PC-3 (cell line): ENCODE results near the gene TALDO1. TPM values are rescaled to one million over a fixed set of nuclear protein-coding genes. Genes with fewer than 3 reads are reported as not detected.

Experiments
- ATAC-seq: fragments of 200-7000 bp; cut with Tn5 transposase; 2 replicates; pipeline ENCODE4 v1.9.1; 2020; ENCODE audit warnings: mild to moderate bottlenecking, moderate library complexity
- BruUV-seq: library from RNA; stranded (reverse); fragments of 400-500 nt; replicated peaks from 2 replicates; lab custom pipeline; 2021; lab: Mats Ljungman, UMichigan
- CTCF ChIA-PET: fragments of 300-600 bp; sonication (Branson Sonifier 250); formaldehyde crosslinking; loops from one replicate; lab custom pipeline; 2022; ENCODE audit warnings: antibody characterized with exemption; lab: Charles Lee
- POLR2A ChIA-PET: fragments of 300-600 bp; sonication (Branson Sonifier 250); formaldehyde crosslinking; loops from one replicate; lab custom pipeline; 2022; ENCODE audit warnings: antibody characterized with exemption; ENCODE audit not compliant: unreplicated experiment; lab: Charles Lee
- DNase-seq: peaks from one replicate; pipeline ENCODE4 v3.0.0-alpha.2; 2015
- H2AFZ ChIP-seq: fragments of 300-600 bp; sonication (generic); 2 replicates; pipeline ENCODE4 v1.6.0; 2016; ENCODE audit warnings: antibody characterized with exemption, low read length
- H3F3A ChIP-seq: fragments of 300-600 bp; sonication (generic); one replicate; pipeline ENCODE4 v1.6.0; 2017; ENCODE audit warnings: antibody characterized with exemption, low read length, control low read depth, mild to moderate bottlenecking; ENCODE audit not compliant: unreplicated experiment
- H3K27ac ChIP-seq: fragments of 300-600 bp; sonication (generic); 2 replicates; pipeline ENCODE4 v1.5.1; 2016; ENCODE audit warnings: mild to moderate bottlenecking, low read length
- H3K27me3 ChIP-seq: fragments of 300-600 bp; sonication (generic); 2 replicates; pipeline ENCODE4 v1.6.1; 2016; ENCODE audit warnings: low read length, mixed read lengths
- H3K36me3 ChIP-seq: fragments of 300-600 bp; sonication (generic); 2 replicates; pipeline ENCODE4 v1.6.1; 2016; ENCODE audit warnings: low read depth, mixed run types, low read length, mixed read lengths
- H3K4me1 ChIP-seq: fragments of 300-600 bp; sonication (generic); 2 replicates; pipeline ENCODE4 v1.5.1; 2016; ENCODE audit warnings: low read length; ENCODE audit not compliant: insufficient read depth
- H3K4me2 ChIP-seq: fragments of 300-600 bp; sonication (generic); 2 replicates; pipeline ENCODE4 v1.6.0; 2016; ENCODE audit warnings: low read length
- H3K4me3 ChIP-seq: fragments of 300-600 bp; sonication (generic); 2 replicates; pipeline ENCODE4 v1.5.1; 2016; ENCODE audit warnings: mild to moderate bottlenecking, low read length, mixed read lengths
- H3K79me2 ChIP-seq: fragments of 300-600 bp; sonication (generic); 2 replicates; pipeline ENCODE4 v1.6.1; 2017; ENCODE audit warnings: low read length, mixed read lengths
- H3K9ac ChIP-seq: fragments of 300-600 bp; sonication (generic); 2 replicates; pipeline ENCODE4 v1.6.0; 2016; ENCODE audit warnings: mild to moderate bottlenecking, low read length
- H3K9me2 ChIP-seq: fragments of 300-600 bp; sonication (generic); replicated peaks from 2 replicates; pipeline ENCODE4 v1.6.1; 2016; ENCODE audit warnings: mixed run types, low read length, mixed read lengths
- H3K9me3 ChIP-seq: fragments of 300-600 bp; sonication (generic); 2 replicates; pipeline ENCODE4 v1.6.1; 2016; ENCODE audit warnings: low read length, mixed read lengths
- H4K20me1 ChIP-seq: fragments of 300-600 bp; sonication (generic); 2 replicates; pipeline ENCODE4 v1.6.1; 2016; ENCODE audit warnings: low read length, mixed read lengths
- EZH2 ChIP-seq: fragments of 300-600 bp; sonication (generic); IDR thresholded peaks from one replicate; pipeline ENCODE4 v1.6.1; 2017; ENCODE audit warnings: antibody characterized with exemption, mild to moderate bottlenecking, low read length; ENCODE audit not compliant: unreplicated experiment
- EZH2phosphoT487 ChIP-seq: fragments of 300-600 bp; sonication (generic); IDR thresholded peaks from 2 replicates; pipeline ENCODE4 v1.6.1; 2018; ENCODE audit warnings: mild to moderate bottlenecking, antibody characterized with exemption, low read length, borderline replicate concordance
- intact Hi-C: fragments of 100-400 bp; cut with micrococcal nuclease; formaldehyde crosslinking; loops from 2 replicates; pipeline ENCODE4 v1.9.0; 2023
- total RNA-seq: library from RNA; depleted of rRNA; stranded (reverse); fragments of >200 nt; gene quantifications from 2 replicates; pipeline ENCODE4 v1.2.3, GENCODE V29; 2014
- TF ChIP-seq, protein P1 (sequence below): fragments of 300-600 bp; sonication (generic); conservative IDR thresholded peaks from 2 replicates; pipeline ENCODE4 v1.5.1; 2017; ENCODE audit warnings: antibody characterized with exemption, low read depth, mild to moderate bottlenecking, low read length

TALDO1 gene
- total RNA-seq, 1 experiment from 2014 or later = 326 TPM

DNA sequence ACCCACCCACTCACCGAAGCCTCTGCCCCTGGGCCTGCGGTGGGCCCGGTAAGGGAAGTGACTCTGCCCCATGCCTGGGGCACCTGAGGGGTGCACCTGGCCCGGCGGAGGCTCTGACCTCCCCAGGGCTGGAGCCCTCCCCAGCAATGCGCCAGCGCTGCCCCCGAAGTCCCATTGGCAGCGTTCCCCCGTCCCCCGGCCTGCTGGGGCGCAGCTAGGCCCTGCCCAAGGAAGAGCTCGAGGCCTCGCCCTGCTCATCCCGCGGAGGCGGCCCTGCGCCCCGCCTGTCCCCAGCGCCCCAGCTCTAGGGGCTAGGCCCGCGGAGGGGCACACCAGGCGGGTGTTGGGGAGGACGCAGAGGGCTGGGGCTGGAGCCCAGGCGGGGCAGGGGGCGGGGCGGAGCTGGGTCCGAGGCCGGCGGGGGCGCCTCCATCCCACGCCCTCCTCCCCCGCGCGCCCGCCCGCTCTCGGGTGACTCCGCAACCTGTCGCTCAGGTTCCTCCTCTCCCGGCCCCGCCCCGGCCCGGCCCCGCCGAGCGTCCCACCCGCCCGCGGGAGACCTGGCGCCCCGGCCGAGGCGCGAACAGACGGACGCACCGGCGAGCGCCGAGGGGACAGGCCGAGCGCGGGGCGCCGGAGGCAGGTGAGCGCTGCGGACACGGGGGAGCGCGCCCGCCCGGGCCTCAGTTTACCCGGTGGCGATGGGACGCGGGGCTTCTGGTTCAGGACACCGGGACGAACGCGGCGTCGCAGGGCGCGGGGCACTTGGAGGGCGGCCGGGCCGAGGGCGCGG is 41.4 kb upstream of the TALDO1 start, which contains the start of gene EPS8L2:
EPS8L2 (plus strand) TSS at position 586 of the 793 bp plus-strand sequence. CDS start 3,177 bp downstream, outside the sequence.
- no peaks in the 10 kb centered on the region; the same call in 1 of the 2 replicates for H4K20me1 ChIP-seq
- CTCF ChIA-PET = interaction anchor here (0.6 kb wide), 1 partner anchor 71 kb away, joined by 9 read pairs; the partner anchor contains the start of gene GATD1
- intact Hi-C loops = no loop called here

DNA sequence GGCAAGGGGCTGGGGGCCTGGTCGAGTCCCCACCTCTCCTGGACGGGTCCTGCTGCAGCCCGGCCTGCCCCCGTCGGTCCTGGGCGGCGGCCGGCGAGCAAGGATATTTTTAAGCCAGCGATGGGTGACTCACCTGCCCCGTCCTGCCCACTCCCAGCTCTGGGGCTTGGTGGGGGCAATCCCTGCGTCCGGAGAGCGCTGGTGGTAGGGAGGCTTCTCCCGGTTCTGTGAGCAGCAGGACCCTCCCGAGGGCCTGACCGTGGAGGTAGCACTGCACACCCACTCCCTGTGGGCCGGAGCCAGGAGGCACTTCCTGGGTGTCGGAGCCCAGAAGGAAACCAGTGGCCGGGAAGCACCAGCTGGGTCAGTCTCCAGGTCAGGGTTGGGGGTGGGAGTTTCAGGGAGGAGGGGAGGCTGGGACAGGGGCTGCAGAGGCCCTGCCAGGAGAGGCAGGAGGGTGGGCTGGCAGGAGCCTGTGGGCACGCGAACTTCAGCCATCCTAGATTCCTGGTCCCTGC is 40.8 kb upstream of the TALDO1 start:
- Histone ChIP-seq H3K4me3 (peak overlapping the region; percentile 97), H3K4me1 (peaks cover 42% of the 10 kb centered on the region), H3K4me2 (peak overlapping the region; percentile 99), H3K27me3 (no peaks in the 10 kb centered on the region), H3K36me3 (no peaks in the 10 kb centered on the region), H3K27ac (peak overlapping the region; percentile 80), H3K79me2 (peaks cover 47% of the 10 kb centered on the region), H3F3A (no peaks in the 10 kb centered on the region), H2AFZ (peak overlapping the region; percentile 65), H4K20me1 (no peaks in the 10 kb centered on the region; the same call in 1 of the 2 replicates), H3K9me2 (no peaks in the 10 kb centered on the region), H3K9me3 (no peaks in the 10 kb centered on the region), H3K9ac (peak overlapping the region; percentile 88)
- intact Hi-C loops = no loop called here
- ATAC-seq = peak; percentile 31
- BruUV-seq = TSS peak; percentile 16
- ChIA-PET CTCF (interaction anchor here (0.6 kb wide), 2 partner anchors 10 to 71 kb away, joined by 3 to 9 read pairs; partner anchors contain the start of gene GATD1), POLR2A (no interaction called here)
- DNase-seq = peak; percentile 65
- no peak for TF ChIP-seq EZH2phosphoT487
- TF ChIP-seq, protein P1, sequence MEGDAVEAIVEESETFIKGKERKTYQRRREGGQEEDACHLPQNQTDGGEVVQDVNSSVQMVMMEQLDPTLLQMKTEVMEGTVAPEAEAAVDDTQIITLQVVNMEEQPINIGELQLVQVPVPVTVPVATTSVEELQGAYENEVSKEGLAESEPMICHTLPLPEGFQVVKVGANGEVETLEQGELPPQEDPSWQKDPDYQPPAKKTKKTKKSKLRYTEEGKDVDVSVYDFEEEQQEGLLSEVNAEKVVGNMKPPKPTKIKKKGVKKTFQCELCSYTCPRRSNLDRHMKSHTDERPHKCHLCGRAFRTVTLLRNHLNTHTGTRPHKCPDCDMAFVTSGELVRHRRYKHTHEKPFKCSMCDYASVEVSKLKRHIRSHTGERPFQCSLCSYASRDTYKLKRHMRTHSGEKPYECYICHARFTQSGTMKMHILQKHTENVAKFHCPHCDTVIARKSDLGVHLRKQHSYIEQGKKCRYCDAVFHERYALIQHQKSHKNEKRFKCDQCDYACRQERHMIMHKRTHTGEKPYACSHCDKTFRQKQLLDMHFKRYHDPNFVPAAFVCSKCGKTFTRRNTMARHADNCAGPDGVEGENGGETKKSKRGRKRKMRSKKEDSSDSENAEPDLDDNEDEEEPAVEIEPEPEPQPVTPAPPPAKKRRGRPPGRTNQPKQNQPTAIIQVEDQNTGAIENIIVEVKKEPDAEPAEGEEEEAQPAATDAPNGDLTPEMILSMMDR = no peak
- no peak for TF ChIP-seq EZH2

More for the DNA sequence above, 41.4 kb upstream of the TALDO1 start, which contains the start of gene EPS8L2:
- H3K27ac ChIP-seq = peak within 1 kb of the TSS; percentile 80
- H3K9me2 ChIP-seq = no peaks in the 10 kb centered on the region
- DNase-seq = peak; percentile 66
- TF ChIP-seq, protein P1 = no peak
- TF ChIP-seq EZH2 (no peak), EZH2phosphoT487 (no peak)
- H3F3A ChIP-seq = no peaks in the 10 kb centered on the region
- BruUV-seq = no TSS peak
- POLR2A ChIA-PET = interaction anchor here (0.6 kb wide), 1 partner anchor 78 kb away, joined by 4 read pairs; no protein-coding TSS in a partner anchor
- no peaks in the 10 kb centered on the region for H3K27me3 ChIP-seq
- H2AFZ ChIP-seq = peak within 1 kb of the TSS; percentile 65
- H3K4me1 ChIP-seq = peaks cover 42% of the 10 kb centered on the region
- H3K9ac ChIP-seq = peak within 1 kb of the TSS; percentile 88
- H3K4me2 ChIP-seq = peak within 1 kb of the TSS; percentile 99
- H3K4me3 ChIP-seq = peak within 1 kb of the TSS; percentile 97
- ATAC-seq = peak; percentile 44
- H3K36me3 ChIP-seq = no peaks in the 10 kb centered on the region; the same call in 1 of the 2 replicates
- H3K79me2 ChIP-seq = peaks cover 47% of the 10 kb centered on the region
- H3K9me3 ChIP-seq = no peaks in the 10 kb centered on the region
